ENCODE data around the gene CPNE6. TPM values are rescaled to one million over a fixed set of nuclear protein-coding genes. Genes with fewer than 3 reads are reported as not detected.

CPNE6 gene
- polyA plus RNA-seq, 1 experiment, result not detected

DNA sequence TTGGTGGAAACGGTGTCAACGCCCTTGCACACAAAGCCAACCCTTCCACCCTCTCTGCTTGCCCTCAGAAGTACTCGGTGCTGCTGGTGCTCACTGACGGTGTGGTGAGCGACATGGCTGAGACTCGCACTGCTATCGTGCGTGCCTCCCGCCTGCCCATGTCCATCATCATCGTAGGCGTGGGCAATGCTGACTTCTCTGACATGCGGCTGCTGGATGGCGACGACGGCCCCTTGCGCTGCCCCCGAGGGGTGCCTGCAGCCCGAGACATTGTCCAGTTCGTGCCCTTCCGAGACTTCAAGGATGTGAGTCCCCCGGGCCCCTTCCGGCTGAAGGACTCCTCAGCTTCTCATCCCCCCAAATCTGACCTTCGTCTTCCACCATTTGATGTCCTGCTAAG lies 5.7 kb downstream of the CPNE6 start:
- TF ChIP-seq, protein P1, sequence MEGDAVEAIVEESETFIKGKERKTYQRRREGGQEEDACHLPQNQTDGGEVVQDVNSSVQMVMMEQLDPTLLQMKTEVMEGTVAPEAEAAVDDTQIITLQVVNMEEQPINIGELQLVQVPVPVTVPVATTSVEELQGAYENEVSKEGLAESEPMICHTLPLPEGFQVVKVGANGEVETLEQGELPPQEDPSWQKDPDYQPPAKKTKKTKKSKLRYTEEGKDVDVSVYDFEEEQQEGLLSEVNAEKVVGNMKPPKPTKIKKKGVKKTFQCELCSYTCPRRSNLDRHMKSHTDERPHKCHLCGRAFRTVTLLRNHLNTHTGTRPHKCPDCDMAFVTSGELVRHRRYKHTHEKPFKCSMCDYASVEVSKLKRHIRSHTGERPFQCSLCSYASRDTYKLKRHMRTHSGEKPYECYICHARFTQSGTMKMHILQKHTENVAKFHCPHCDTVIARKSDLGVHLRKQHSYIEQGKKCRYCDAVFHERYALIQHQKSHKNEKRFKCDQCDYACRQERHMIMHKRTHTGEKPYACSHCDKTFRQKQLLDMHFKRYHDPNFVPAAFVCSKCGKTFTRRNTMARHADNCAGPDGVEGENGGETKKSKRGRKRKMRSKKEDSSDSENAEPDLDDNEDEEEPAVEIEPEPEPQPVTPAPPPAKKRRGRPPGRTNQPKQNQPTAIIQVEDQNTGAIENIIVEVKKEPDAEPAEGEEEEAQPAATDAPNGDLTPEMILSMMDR (IDR thresholded peaks at IDR 0.05; ENCODE audit: insufficient read depth, low read depth, low read length), result no peak
- POLR2A ChIA-PET, result no interaction called here

DNA sequence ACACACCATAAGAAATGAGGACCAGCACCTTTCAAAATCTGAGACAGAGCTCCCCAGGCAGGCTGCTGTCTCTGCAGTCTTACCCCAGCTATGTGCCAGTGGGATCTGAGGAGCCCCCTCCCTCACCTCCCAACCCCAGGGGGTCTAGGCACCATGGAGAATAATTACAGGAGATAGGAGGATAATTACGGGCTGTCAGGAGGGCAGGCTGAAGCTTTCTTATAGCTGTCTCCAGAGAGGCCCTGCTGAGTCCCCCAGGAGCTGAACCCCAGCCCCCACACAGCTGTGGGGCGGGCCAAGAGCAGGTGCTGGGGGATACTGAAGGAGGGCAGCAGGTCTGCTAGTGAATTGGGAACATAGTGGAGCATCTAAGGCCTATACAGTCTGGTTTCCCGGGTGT lies 6.8 kb downstream of the CPNE6 start:
- Histone ChIP-seq H3K27me3 (ENCODE audit: control insufficient read depth, insufficient read depth, low read length) (peaks cover 29% of the 10 kb centered on the region), H3K4me3 (ENCODE audit: low read depth, low read length) (no peak overlapping the region), H3K36me3 (ENCODE audit: control insufficient read depth, insufficient read depth, low read length) (no peaks in the 10 kb centered on the region)
- no peak for DNase-seq (ENCODE audit: low read depth)
- CTCF ChIA-PET, result interaction anchor here (1.5 kb wide), 1 partner anchor 12 kb away, joined by 4 read pairs; no protein-coding TSS in a partner anchor
- POLR2A ChIA-PET, result no interaction called here
- TF ChIP-seq, protein P1 (IDR thresholded peaks at IDR 0.05; ENCODE audit: insufficient read depth, low read depth, low read length), result no peak

More for the DNA sequence above, 5.7 kb downstream of the CPNE6 start:
- no peak for DNase-seq (ENCODE audit: low read depth)
- H3K27me3 ChIP-seq (ENCODE audit: control insufficient read depth, insufficient read depth, low read length), result peaks cover 24% of the 10 kb centered on the region
- no peak overlapping the region for H3K4me3 ChIP-seq (ENCODE audit: low read depth, low read length)
- CTCF ChIA-PET, result interaction anchor here (0.7 to 2.2 kb wide), 4 partner anchors 8 to 19 kb away, joined by 3 to 10 read pairs (median 4); no protein-coding TSS in a partner anchor
- H3K36me3 ChIP-seq (ENCODE audit: control insufficient read depth, insufficient read depth, low read length), result no peaks in the 10 kb centered on the region

DNA sequence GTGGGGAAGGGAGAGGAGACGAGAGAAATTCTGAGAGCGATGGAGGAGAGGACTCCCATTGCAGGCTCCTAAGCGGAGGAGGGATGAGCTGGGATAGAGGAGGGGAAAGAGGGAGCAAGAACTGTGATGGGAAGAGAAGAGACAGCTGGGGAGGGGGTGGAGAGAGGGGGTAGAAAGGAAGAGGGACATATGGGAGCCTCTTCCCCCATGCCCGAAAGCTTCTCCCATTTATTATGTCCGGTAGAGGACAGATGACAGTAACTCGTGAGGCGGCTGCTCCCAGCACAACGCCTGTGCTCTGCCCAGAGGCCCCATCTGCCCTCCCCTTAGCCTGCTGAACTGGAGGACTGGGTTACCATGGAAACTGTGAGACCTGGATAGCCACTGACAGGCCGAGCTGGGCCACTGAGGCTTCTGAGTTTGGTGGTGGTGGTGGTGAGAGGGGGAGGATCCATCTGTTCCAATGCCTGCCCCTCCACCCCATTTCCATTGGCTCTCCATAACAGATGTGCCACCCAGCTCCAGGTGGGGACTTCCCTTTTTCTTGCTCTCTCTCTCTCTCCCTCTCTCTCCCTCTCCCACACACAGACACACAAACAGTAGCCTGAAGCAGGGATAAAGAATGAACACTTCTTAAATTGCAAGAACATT lies 8.3 kb downstream of the CPNE6 start:
- Histone ChIP-seq H3K4me3 (ENCODE audit: low read depth, low read length) (no peak overlapping the region), H3K36me3 (ENCODE audit: control insufficient read depth, insufficient read depth, low read length) (no peaks in the 10 kb centered on the region), H3K27me3 (ENCODE audit: control insufficient read depth, insufficient read depth, low read length) (peaks cover 27% of the 10 kb centered on the region)
- TF ChIP-seq, protein P1 (IDR thresholded peaks at IDR 0.05; ENCODE audit: insufficient read depth, low read depth, low read length), result no peak
- POLR2A ChIA-PET, result no interaction called here
- no peak for DNase-seq (ENCODE audit: low read depth)
- CTCF ChIA-PET, result interaction anchor here (0.6 to 4.5 kb wide), 9 partner anchors 9 to 65 kb away, joined by 3 to 74 read pairs (median 6); partner anchors contain the start of genes CPNE6 and PCK2

DNA sequence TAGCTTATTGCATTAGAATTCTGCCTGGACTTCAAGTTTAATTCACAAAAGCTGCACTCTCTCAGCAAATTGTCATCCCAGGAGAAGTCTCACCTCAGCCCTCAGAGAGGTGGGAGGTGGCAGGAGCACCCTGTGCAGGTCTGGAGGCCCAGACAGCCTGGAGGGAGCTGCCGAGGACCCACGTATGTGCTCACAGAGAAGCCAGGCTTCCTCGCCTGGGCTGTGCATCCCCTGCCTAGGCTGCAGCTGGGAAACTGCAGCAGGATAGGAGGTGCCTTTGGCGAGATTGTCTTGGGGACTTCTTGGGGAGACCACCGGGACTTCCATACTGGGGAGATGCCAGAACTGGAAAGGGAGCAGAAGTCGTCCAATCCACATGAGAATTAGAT lies 8.8 kb downstream of the CPNE6 start:
- Histone ChIP-seq H3K4me3 (ENCODE audit: low read depth, low read length) (no peak overlapping the region), H3K27me3 (ENCODE audit: control insufficient read depth, insufficient read depth, low read length) (peaks cover 27% of the 10 kb centered on the region), H3K36me3 (ENCODE audit: control insufficient read depth, insufficient read depth, low read length) (no peaks in the 10 kb centered on the region)
- POLR2A ChIA-PET, result no interaction called here
- CTCF ChIA-PET, result interaction anchor here (0.9 to 4.5 kb wide), 11 partner anchors 9 to 65 kb away, joined by 3 to 74 read pairs (median 4); partner anchors contain the start of genes CPNE6 and PCK2
- no peak for DNase-seq (ENCODE audit: low read depth)
- TF ChIP-seq, protein P1 (IDR thresholded peaks at IDR 0.05; ENCODE audit: insufficient read depth, low read depth, low read length), result no peak

DNA sequence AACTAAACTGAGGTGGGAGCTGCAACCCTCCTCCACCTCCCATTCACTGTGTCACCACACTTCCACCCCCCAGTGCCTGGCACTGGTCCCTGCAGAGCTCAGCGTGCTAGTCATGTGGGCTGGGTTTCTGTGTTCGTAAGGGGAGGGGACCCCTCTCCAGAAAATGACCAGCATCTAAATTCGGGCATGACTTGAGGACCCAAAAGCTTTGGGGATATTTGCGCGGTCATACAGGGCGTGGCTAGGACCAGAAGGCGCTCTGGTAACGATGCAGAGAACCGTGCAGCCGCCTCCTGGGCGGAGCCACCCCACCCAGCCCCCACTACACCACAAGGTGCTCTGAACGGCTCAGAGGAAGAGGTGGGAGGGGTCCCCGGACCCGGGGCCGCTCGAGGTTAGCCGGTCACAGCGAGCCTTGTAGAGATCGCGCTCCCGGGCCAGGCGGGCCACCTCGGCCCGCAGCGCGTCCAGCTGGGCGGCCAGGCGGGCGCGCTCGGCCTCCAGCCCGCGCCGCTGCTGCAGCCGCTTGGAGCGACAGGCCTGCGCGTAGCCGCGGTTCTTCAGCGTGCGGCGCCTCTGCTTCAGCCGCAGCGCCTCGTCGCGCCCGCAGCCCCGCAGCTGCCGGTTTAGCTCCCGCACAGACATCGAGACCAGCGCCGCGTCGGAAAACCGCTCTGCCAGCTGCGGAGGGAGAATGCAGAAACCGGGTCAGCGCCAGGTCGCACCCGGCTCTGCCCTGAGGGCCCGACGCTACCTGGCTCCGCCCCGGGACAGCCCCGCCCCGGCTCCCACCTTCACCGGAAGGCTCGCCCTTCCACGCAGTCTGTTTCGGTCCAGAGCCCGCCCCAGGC lies 9.8 kb downstream of the CPNE6 start:
- Histone ChIP-seq H3K36me3 (ENCODE audit: control insufficient read depth, insufficient read depth, low read length) (no peaks in the 10 kb centered on the region), H3K4me3 (ENCODE audit: low read depth, low read length) (peak overlapping the region; percentile 45), H3K27me3 (ENCODE audit: control insufficient read depth, insufficient read depth, low read length) (peaks cover 27% of the 10 kb centered on the region)
- no peak for DNase-seq (ENCODE audit: low read depth)
- ChIA-PET CTCF (interaction anchor here (0.6 to 4.5 kb wide), 16 partner anchors 11 to 1531 kb away, joined by 3 to 74 read pairs (median 4); partner anchors contain the start of genes PCK2 and TINF2), POLR2A (no interaction called here)
- TF ChIP-seq, protein P1 (IDR thresholded peaks at IDR 0.05; ENCODE audit: insufficient read depth, low read depth, low read length), result no peak

Measured in BJ (cell line).